ENCODE data around the gene GBGT1.
A peak's percentile ranks its signal among the peaks of the same experiment; 100 is the strongest.
"Not testable (repeated sequence)": the region's sequence is repeated elsewhere in the genome, so short reads cannot be mapped to it uniquely, and the experiment has no call there.

Gene GBGT1

DNA sequence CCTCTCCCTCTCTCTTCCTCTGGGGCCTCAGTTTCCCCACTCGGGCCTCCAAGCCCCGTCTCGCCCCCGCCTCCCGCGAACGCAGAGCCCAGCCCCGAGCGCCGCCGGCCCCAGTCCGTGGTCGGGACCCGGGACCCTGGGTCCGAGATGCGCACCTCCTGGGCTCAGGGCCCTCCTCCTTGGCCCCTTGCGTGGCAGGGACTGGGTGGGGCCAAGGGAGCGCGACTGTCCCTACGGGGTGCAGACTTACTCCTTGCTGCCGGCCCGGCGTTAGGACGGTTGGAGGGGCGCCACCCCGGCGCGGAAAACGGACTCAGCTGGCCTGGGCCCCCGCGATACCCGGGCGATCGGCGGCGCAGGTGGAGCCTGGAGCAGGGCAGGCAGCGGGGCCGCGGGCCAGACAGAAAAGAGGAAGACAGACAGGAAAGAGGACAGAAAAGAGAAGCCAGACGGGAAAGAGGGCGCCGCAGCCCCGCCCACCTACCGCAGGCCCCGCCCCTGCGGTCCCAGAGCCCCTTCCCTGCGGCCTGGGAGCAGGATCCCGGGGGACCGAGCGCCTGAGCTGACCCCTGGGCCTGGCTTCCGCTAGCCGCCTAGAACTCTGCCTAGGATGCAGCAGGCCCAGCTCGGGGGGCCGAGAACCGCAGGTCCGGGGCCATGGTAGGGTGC is at the start of gene GBGT1:
TSS of gene GBGT1 (minus strand) at position 411 of the 669 bp plus-strand sequence. CDS start 1,502 bp downstream, outside the sequence.
- peak; percentile 86 for DNase-seq

DNA sequence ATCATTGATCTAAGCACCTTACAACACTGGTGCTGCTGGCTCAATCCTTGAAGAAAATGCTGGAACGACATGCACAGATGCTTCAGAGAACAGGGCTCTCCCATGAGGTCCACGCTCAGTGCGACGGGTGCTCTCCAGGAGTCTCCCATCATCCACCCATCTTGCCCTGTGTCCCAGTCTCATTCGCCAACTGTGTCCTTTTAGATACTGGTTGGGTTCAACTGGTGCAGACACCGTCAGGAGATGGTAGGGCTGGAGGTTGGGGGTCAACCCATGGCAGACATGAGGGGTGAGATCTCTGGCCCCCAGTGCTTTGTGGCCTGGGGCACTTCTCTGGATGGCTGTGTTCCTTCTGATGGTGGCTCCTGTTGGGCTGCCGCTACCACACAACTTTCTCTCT is 46.9 kb upstream of the GBGT1 start:
- no peak for DNase-seq

DNA sequence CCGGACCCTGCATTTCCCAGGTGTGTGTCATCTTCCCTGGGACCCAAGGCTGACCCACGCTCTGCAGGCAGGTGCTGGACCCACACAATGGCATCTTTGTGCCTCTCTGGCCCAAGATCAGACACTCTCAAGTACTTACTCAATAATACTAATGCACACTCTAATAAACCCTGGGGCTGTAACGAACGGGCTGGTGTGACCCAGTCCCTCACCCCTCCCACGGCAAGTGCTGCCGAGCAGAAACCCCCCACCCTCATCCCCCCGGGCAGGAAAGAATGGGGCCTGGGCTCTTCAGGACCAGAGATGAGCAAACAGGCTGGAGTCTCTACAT is 46.5 kb upstream of the GBGT1 start:
- no peak for DNase-seq

DNA sequence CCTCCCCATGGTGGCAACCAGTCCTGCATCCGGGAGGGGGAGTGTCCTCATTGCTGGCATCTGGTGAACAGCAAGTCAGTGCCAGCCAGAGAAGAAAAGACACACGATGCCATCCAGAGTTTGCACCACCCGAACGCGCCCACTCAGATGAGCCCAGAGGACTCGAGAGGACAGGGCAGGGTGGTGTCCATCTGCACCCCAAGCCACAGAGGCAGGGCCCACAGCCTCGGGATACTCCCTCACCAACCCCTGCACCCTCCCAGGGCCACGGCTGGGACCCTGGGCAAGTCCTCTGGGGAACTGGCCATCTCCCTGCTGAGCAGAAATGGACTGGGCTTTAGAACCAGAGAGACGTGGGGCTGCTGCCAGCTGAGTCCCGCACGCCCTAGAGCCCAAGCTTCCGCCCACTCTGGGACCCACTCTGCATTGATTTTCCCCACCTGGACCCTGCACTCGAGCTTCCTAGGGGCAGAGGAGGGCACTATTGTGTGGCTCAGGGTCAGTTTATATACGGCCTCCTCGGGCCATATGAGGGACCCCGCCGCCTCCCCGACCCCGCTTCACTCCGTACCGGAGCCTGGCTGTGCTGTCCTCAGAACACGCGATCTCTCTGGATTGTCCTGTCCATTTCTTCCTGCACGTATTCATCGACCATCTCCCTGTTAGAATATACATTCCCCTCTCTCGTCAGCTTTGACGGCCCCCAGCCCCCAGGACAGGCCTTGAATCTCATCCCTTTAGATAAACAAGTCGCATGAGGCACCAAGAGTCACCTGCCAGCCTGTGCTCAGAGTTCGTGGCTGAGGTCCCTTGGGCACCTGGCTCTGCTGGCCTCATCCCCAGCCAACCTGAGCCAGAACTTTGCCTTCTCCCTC is 45.9 kb upstream of the GBGT1 start:
- DNase-seq, result not testable (repeated sequence)

DNA sequence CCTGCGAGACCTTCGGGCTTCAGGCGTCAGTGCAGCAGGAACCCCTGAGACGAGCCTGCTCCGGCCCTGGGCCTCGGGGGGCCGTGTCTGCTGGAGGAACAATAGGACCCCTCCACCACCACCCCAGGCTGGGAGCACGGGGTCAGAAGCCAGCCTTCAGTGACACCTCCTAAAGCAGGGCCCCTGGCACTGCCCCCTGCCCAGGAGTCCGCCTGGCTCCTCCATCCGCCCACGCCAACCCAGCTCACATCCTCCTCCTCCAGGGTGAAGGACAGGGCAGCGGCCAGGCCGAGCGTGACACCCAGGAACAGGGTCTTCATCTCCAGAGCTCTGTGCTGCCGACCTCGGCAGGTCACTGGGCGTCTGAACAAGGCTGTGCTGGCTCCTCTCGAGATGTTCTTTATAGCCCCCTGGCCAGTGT is 45.2 kb upstream of the GBGT1 start, which contains the start of gene OBP2B:
TSS of gene OBP2B (minus strand) at position 371 of the 421 bp plus-strand sequence. CDS start at position 320, 51 bp downstream.
- DNase-seq, result not testable (repeated sequence)

DNA sequence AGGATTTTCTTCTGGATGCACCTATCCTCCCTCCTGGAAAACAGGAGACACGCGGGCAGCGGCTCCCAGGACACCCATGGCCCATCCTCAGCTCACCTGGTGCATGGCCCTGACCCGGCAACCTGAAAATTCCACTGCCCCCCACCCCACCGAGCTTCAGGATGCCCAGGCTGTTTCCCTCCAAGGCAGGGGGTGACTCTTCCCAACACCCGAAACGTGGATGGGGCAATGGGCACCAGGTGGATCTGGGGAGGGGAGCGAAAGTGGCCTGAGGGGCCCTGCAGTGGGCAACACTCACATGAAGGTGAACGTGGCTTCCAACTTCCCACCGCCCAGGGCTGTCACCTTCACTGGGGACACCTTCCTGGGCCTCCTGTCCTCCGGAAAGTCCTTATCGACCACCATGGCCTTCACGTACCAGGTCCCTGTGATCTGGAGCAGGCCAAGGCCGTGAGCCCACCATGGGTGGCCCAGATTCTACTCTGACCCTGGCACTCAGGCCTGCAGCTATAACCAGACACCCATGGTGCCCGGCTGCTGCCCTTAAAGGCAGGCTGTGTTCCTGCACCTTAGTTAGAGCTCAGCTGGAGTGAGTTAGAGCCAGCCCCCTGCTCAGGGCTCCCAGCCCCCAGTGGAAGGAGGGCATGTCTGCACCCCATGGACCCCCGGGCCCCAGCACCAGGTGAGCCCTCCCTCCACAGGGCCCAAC is 44.6 kb upstream of the GBGT1 start:
- not testable (repeated sequence) for DNase-seq

DNA sequence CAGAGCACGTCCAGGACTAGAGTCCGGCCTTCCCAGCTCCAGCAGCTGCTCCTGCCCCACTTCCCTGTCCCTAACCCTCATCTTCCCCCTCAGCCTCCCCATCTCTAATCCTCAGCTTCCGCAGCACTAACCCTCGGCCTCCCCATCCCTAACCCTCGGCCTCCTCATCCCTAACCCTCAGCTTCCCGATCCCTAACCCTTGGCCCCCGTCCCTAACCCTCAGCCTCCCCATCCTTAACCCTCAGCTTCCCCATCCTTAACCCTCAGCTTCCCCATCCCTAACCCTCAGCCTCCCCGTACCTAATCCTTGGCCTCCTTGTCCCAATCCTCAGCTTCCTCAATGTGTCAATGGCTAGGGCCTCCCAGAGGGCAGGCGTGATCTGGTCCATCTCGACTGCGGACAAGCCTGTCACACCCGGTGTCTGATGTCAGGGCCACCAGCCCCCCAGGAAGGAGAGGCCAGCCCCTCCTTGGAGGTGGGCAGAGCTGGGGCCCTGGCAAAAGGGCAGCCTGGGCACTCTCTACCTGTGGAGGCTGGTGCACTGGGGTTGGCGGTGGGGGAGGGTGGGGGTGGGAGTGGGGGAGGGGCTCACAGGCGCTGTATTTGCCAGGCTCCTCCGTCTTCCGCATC is 43.9 kb upstream of the GBGT1 start:
- no peak for DNase-seq

DNA sequence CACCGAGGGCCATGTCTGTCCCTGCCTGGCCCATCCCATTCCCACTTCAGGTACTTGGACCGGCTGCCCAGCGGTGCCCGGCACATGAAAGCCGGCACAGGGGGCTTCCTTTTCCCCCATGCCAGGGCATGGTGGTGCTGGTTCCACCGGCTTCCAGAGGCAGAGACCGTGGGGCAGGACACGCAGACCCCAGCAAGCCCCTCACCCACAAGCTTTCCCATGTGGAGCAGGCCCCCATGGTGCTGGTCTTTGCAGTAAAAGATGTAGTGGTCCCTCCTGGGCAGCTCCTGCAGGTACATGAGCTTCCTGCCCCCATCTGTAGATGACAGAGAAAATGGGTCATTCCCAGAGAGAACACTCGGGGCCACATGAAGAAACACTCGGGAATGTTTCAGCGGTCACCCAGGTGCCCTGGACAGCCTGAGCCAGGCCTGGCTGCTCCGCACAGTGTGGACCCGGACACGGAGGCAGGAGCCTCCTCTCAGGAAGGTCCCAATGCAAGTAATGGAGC is 43.4 kb upstream of the GBGT1 start:
- DNase-seq, result no peak

DNA sequence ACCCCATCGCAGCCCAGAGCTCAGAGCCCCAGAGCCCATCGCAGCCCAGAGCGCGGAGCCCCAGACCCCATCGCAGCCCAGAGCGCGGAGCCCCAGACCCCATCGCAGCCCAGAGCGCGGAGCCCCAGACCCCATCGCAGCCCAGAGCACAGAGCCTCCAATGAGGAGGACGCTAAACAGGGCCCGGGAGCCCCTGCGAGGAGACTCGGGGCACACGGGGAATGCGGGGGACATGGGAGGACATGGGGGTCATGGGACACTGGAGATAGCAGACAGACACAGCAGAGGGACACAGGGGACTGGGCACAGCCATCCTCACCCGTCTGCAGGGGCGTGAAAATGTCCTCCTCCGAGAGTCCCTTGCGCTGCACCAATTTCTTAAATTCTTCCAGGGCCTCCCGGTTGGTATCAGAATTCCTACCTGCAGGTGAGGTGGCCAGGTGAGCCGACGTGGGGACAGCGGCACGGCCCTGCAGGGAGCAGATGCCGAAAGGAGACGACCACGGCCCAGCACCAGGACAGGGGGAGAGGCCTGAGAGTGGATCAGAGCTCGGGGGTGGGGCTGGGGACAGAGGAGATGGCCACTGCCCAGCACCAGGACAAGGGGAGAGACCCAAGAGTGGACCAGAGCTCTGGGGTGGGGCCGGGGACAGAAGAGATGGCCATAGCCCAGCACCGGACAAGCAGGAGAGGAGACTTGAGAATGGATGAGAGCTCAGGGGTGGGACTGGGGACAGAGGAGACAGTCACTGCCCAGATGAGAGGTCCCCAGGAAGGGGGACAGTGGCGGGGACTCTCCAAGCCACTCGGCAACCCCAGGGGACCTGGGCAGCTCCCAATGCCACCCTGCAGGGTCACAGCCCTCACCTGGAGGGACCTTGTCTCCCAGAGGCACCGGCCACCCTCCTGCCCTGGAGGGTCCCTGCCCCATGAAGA is 42.5 kb upstream of the GBGT1 start:
- DNase-seq, result no peak

DNA sequence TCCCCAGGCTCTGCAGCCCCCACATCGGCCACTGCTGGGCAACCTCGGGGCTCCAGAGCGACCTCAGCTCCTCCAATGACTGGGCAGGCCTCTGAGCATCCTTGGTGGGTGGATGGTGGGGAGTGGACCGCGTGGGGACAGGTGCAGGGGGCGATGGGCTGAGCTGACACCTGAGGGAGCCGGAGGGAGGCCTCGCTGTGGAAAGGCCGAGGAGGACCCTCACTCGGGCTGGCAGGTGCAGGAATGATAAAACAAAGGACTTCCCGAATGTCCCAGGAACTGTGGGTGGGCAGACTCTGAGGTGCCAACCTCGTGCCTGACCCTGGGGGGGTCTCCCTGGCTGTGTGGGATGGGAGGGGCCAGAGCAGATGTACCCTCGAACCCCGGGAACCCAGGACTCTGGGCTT is 41.8 kb upstream of the GBGT1 start:
- not testable (repeated sequence) for DNase-seq

DNA sequence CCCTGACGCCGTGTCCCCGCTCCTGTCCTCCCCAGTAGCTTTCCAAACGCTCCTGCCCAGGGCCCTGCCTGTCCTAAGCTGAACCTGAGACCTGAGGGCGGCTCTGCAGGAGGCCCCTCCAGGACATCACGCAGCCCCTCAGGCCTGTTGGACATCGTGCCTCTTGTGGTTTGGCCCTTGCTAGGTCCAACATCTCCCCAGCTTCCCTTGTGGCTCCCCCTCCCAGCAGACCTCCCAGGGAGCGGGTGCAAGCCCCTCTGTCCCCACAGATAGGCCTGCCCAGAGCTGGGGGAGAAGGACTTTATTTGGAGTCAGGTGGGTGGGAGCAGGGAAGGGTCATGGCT is 41.3 kb upstream of the GBGT1 start:
- no peak for DNase-seq

DNA sequence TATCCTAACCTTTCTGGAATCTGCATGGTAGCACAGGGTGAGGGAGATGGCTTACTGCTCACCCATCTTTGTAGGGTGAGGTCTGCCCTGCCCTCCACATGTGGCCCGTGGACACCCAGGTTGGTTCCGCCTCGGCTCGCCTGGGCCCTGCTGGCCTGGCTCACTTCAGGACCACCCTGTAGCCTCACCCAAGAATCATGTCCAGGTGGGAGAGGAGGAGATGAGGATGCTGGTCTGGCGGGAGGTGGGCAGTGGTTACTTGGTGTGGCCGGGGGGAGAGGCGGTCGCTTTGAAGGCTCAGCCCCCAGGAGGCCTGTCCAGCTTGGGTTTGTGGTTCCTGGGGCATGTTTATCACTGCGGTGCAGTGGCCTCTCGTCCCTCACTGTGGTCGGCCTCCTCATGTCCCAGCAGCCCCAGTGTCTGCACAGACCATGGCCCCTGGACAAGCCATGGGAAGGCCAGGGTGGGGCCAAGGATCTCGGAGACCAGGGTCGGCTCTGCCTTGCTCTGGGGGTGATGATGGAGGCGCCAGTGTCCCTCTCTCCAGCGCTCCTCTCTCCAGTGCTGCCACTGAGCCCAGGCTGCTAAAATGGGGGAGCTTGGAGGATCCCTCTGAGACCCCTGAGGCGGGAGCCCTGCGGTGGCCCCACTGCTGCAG is 40.8 kb upstream of the GBGT1 start:
- DNase-seq, result no peak

DNA sequence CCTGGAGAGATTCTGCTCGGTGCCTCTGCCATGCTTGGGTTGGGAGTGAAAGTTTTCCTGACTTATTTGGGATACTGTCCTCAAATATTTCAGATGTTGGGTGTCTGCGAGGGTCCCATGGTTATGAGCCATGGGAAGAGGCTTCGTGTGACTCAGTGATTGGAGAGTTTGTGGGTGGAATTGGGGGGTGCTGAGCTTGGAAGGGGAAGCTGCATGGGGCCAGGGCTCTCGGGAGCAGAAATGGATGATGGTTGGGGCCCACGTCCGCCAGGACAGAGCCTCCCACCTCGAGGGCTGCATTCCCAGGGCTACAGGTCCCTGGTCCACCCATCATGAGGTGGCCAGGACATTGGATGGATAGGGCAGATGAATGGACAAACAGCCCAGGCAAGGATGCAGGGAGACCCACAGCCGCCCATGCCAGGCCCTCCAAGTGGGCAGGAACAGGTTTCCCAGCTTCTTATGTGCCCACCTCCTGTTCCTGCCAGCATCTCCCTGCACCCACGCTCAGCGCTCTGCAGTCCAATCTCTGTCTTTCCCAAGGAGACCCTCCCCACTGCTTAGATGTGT is 39.9 kb upstream of the GBGT1 start:
- DNase-seq, result no peak

DNA sequence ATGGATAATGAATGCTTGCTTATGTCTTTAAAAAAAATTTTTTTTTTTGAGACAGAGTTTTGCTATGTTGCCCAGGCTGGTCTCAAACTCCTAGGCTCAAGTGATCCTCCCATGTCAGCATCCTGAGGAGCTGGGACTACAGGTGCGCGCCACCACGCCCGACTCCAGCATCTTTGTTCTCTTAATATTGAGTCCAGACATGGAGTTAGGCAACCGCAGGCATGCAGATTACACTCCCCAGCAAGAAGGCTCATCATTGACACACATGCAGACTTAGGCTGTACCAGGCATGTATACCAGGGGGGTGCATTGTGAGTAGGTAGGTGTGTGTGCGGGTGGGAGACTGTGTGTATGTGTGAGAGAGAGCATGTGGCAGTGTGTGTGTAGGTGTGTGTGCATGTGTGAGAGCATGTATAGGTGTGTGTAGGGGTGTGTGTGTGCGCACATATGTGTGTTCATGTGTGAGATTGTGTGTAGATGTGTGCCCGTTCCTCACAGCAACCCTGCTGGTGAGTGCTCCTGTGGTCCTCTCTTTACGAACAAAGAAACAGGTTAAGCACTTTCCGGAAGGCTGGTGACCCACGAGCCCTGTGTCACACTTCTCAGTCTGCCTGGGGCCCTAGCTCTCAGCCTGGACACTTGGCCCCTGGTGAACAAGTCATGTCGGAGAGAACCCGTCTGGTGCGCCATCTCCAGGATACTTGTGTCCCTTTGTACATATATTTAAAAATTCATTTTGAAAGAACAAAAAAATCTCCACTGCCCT is 39.2 kb upstream of the GBGT1 start:
- DNase-seq, result no peak

DNA sequence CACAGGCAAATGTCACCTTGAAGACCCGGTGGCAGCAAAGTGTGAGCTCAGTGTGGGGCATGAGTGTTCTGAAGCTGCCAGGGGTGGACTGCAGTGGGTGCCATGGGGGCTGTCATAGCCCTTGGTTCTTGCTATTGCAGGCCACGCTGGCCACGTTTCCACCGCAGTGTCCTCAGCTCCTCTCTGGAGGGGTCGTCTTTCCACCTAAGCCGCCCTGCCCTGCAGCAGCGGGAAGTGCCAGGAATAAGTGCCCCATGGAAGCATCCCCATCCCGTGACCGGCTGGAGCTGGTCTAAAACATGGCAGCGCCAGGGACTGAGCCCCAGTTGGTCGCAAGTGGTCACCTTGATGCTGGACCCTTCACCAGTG is 38.4 kb upstream of the GBGT1 start:
- no peak for DNase-seq

DNA sequence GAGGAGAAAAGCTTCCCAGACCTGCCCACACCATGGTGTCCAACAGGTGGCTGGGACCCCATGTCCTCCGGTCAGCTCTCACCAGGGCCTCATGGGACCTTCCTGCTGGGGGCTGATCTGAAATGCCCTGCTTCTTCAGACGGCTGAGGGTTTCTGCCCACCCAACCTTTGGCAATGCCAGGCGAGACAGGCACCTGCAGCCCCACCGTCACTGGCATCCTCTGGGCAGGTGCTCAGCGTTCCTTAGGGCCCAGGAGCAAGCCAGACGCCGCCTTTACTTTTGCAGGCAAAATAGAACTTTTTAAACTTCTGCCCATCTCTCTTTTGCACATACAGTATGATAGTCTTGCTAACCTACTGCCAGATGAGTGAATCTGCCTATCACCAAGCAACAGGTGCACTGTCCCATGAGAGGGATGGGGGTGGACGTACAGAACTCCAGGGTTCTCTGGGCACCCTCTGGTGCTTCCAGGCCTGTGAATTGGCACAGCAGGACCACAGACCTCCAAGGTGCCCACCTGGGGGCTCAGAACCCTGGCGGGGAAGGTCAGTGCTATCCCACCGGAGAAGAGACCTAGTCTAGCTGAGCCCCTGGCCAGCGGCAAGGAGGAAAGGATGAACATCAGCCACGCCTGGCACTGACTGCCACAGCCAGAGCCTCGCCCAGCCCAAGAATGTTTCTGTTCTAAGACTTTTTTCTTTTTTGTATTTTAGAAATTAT is 37.9 kb upstream of the GBGT1 start:
- DNase-seq, result no peak

DNA sequence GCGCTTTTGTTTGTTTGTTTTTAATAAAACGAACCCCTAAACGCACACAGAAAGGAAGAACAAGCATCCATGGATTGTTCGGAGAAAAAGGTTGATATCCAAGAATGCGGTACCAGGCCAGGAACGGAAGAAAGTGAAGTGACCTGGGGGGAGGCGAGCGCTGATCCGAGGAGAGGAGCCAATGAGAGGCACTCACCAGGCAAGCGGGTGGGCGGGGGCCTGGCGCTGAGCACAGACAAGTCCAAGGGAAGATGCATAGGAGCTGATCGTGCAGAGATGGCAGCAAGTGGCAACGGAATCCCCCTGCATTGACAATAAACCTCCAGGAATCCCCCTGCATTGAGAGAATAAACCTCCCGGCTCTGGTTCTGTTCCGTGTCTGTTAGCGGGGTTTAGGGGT is 36.9 kb upstream of the GBGT1 start:
- no peak for DNase-seq

DNA sequence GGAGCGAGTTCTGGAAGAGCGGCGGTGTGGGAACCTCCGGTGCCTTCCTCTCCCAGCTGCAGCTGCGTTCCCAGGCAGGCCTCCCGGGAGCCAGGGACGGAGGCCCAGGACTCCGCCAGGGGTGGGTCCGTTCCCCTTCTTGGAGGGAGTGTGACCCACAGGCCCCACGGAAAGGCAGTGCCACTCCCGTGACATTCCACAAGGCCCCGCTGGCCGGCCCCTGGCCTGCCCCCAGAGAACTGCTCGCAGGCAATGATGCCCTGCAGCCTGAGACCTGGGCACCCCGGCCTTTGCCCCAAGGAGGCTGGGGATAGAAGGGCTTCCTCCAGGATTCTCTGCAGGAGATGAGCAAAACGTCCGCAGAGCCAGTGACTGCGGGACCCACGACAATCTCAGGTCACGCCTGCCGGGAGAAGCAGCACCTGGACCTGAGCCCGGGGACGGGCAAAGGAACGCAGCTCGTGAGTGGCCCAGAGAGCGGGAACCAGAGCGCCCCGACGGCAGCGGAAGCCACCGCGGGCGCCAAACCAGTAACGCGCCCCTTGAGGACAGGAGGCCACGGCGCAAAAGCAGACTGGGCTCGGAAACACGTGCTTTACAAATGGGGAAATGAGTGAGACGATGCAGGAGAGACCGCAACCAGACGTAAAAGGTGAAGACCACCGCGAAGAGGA is 36.1 kb upstream of the GBGT1 start:
- DNase-seq, result no peak

DNA sequence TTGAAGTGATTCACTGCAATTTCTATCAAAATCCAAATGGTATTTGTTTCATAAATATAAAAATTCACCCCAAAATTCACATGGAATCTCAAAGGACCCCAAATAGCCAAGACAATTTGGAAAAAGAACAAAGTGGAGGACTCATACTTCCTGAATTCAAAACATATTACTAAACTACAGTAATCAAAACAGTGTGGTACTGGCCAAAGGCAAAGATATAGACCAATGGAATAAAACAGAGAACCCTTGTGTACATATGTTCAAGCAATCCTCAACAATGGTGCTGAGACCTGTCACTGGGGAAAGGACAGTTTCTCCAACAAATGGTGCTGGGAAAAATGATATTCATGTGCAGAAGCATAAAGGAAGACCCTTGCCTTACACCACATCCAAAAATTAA is 31.3 kb upstream of the GBGT1 start:
- no peak for DNase-seq

All from GF-D8 (cell line).